PC-9 (cell line): Measurements from ENCODE around the gene FGF4.

Source experiments
- CTCF ChIP-seq: fragments of 200-600 bp; sonication (generic); conservative IDR thresholded peaks from 2 replicates; pipeline ENCODE4 v1.6.1; 2017; ENCODE audit warnings: mixed run types, antibody characterized with exemption, mild to moderate bottlenecking, moderate library complexity
- EZH2 ChIP-seq: fragments of 200-600 bp; sonication (generic); IDR thresholded peaks from 2 replicates; pipeline ENCODE4 v1.8.0; 2017; ENCODE audit warnings: antibody characterized with exemption, low read depth

GRCh38 chr11:69781241-69781640, 6.1 kb upstream of the FGF4 start:
- TF ChIP-seq EZH2, result no peak
- TF ChIP-seq CTCF, result no peak
